ENCODE data around the gene SLC16A10.

The SLC16A10 gene

GRCh38 chr6:111266276-111266675 lies 179.0 kb downstream of the SLC16A10 start:
- H3K27ac ChIP-seq = no peak overlapping the region
- TF ChIP-seq CTCF (IDR thresholded peaks at IDR 0.05; ENCODE audit: low read depth, low read length) = no peak
- no peak for DNase-seq
- peaks cover 31% of the 10 kb centered on the region for H3K36me3 ChIP-seq
- H3K9me3 ChIP-seq (ENCODE audit: severe bottlenecking) = no peaks in the 10 kb centered on the region
- no peaks in the 10 kb centered on the region for H3K27me3 ChIP-seq (ENCODE audit: insufficient read depth, low read depth, severe bottlenecking)
- no peak overlapping the region for H3K4me3 ChIP-seq (ENCODE audit: low read depth, low read length)

- no peak for TF ChIP-seq CTCF (IDR thresholded peaks at IDR 0.05; ENCODE audit: low read depth, low read length)
- H3K4me3 ChIP-seq (ENCODE audit: low read depth, low read length) = no peak overlapping the region
- no peak overlapping the region for H3K27ac ChIP-seq
- DNase-seq = no peak
- peaks cover 31% of the 10 kb centered on the region for H3K36me3 ChIP-seq
- no peaks in the 10 kb centered on the region for H3K27me3 ChIP-seq (ENCODE audit: insufficient read depth, low read depth, severe bottlenecking)
- no peaks in the 10 kb centered on the region for H3K9me3 ChIP-seq (ENCODE audit: severe bottlenecking)
These were observed 180.5 kb downstream of the SLC16A10 start for GRCh38 chr6:111267764-111268333.

GRCh38 chr6:111269401-111269970 lies 182.2 kb downstream of the SLC16A10 start:
- TF ChIP-seq CTCF (IDR thresholded peaks at IDR 0.05; ENCODE audit: low read depth, low read length) = no peak
- no peaks in the 10 kb centered on the region for H3K9me3 ChIP-seq (ENCODE audit: severe bottlenecking)
- H3K36me3 ChIP-seq = peaks cover 33% of the 10 kb centered on the region
- no peaks in the 10 kb centered on the region for H3K27me3 ChIP-seq (ENCODE audit: insufficient read depth, low read depth, severe bottlenecking)
- no peak overlapping the region for H3K4me3 ChIP-seq (ENCODE audit: low read depth, low read length)
- no peak for DNase-seq
- H3K27ac ChIP-seq = no peak overlapping the region

- H3K27ac ChIP-seq = no peak overlapping the region
- TF ChIP-seq CTCF (IDR thresholded peaks at IDR 0.05; ENCODE audit: low read depth, low read length) = no peak
- peaks cover 32% of the 10 kb centered on the region for H3K36me3 ChIP-seq
- no peak overlapping the region for H3K4me3 ChIP-seq (ENCODE audit: low read depth, low read length)
- no peak for DNase-seq
- no peaks in the 10 kb centered on the region for H3K27me3 ChIP-seq (ENCODE audit: insufficient read depth, low read depth, severe bottlenecking)
- no peaks in the 10 kb centered on the region for H3K9me3 ChIP-seq (ENCODE audit: severe bottlenecking)
These were observed 182.8 kb downstream of the SLC16A10 start for GRCh38 chr6:111270121-111270520.

- Histone ChIP-seq H3K27me3 (ENCODE audit: insufficient read depth, low read depth, severe bottlenecking) (no peaks in the 10 kb centered on the region), H3K27ac (no peak overlapping the region), H3K36me3 (peaks cover 34% of the 10 kb centered on the region), H3K9me3 (ENCODE audit: severe bottlenecking) (no peaks in the 10 kb centered on the region), H3K4me3 (ENCODE audit: low read depth, low read length) (no peak overlapping the region)
- TF ChIP-seq CTCF (IDR thresholded peaks at IDR 0.05; ENCODE audit: low read depth, low read length) = no peak
- DNase-seq = no peak
These were observed 187.4 kb downstream of the SLC16A10 start for GRCh38 chr6:111274593-111275217.

All from WERI-Rb-1 (cell line).